KOPT-K1 (cell line): ENCODE results near the gene RACGAP1.

Experiments
- H3K27ac ChIP-seq: fragments of 200-600 bp; sonication (generic); 2 replicates; pipeline ENCODE4 v1.5.1; 2016; ENCODE audit warnings: antibody characterized with exemption, mild to moderate bottlenecking, low read depth, low read length; ENCODE audit not compliant: poor library complexity, severe bottlenecking
- H3K36me3 ChIP-seq: fragments of 200-600 bp; sonication (generic); 2 replicates; pipeline ENCODE4 v1.5.1; 2017; ENCODE audit warnings: antibody characterized with exemption, mild to moderate bottlenecking, low read length, moderate library complexity; ENCODE audit not compliant: insufficient read depth
- H3K9me3 ChIP-seq: fragments of 200-600 bp; sonication (generic); 2 replicates; pipeline ENCODE4 v1.5.1; 2017; ENCODE audit warnings: antibody characterized with exemption, low read length, mild to moderate bottlenecking; ENCODE audit not compliant: insufficient read depth, poor library complexity, severe bottlenecking

Gene RACGAP1

DNA sequence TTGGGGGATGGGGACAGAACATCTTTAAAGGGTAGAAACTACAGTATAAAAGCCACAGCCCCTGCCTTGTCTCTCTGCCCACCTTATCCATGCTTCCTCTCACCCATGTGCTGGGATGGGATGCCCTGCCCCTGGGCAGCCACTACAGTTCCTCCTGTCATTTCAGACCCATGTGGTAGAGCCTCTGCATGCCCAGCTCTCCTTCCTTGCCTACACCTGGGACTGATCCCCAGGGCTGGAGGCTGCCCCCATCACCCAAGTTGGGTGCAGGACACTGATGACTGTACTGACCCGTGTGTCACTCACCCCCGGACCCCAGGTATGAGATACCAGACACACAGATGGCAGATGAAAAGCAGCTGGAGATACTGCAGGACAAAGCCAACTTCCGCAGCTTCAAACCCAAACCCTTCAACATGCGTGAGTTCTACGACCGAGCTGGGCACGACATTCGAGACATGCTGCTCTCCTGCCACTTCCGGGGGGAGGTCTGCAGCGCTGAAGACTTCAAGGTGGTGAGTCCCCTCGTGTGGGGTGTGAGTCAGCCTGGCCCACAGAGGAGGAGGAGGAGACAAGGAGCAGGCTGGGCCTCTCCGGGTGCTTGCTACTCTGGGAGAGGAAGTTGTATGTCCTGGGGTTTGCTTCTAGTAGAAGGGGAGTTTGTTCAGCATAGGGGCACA, 34.3 kb upstream of the RACGAP1 start:
- peaks cover 12% of the 10 kb centered on the region; the same call in 1 of the 2 replicates for H3K36me3 ChIP-seq
- H3K27ac ChIP-seq, result peak overlapping the region; percentile 66
- H3K9me3 ChIP-seq, result no peaks in the 10 kb centered on the region

DNA sequence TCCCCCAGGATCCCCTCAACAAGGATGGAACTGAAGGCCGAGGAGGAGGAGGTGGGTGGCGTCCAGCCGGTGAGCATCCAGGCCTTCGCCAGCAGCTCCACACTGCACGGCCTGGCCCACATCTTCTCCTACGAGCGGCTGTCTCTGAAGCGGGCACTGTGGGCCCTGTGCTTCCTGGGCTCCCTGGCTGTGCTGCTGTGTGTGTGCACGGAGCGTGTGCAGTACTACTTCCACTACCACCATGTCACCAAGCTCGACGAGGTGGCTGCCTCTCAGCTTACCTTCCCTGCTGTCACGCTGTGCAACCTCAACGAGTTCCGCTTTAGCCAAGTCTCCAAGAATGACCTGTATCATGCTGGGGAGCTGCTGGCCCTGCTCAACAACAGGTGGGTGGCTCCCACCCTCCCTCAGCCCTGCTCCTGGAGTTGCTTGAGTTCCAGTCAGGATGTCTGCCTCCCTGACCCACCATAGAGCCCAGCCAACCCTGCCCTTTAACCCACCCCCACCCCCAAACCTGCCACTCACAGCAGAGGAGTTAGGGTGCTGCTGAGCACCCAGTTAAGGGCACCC, 33.5 kb upstream of the RACGAP1 start:
- no peaks in the 10 kb centered on the region for H3K9me3 ChIP-seq
- H3K36me3 ChIP-seq, result peaks cover 5% of the 10 kb centered on the region; the same call in 1 of the 2 replicates
- H3K27ac ChIP-seq, result peak overlapping the region; percentile 66

- Histone ChIP-seq H3K36me3 (no peaks in the 10 kb centered on the region), H3K27ac (peak overlapping the region; percentile 66), H3K9me3 (no peaks in the 10 kb centered on the region)
Measured at GRCh38 chr12:50057896-50058670, 32.8 kb upstream of the RACGAP1 start.

DNA sequence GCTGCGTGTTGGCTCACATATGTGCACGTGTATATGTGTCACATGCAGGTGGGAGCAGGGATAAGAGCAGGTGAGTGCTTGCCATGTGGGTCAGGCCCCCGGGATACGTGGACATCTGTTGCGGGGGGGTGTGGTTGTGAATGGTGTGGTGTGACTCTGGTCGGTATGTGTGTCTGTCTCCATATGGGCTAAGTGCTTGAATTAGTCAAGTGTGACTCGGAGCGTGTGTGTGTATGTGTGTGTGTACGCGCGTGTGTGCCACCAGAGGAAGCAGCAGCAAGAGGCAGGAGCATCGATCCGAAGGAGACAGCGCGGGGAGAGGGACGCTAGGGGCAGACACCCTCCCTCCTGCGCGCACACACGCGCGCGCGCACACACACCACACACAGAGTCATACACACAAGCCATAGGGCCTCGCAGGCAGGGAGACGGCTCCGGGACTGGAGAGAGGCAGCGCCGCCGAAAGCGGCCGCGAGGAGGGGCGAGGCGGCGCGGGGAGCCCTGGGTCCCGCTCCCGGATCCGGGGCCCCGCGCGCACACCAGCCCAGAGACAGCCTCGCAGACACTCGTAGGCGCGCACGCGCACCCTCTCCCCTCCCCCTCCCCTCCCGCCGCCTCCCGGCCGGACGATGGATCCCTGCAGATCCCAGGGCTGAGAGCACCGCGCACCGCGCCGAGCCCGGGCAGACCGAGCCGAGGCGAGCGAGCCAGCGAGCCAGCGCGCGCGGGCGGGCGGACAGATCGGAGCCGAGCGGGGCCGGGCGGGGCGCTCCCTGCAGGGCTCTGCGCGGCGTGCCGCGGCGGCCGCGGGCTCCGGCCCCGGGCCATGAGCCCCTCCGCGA, 31.9 kb upstream of the RACGAP1 start, which contains the start of gene ASIC1:
Gene ASIC1, plus strand, starts transcription at position 597 of the 842 bp plus-strand sequence. CDS start 1,171 bp downstream, outside the sequence.
- Histone ChIP-seq H3K9me3 (no peaks in the 10 kb centered on the region), H3K27ac (peak within 1 kb of the TSS; percentile 66), H3K36me3 (no peaks in the 10 kb centered on the region)

- Histone ChIP-seq H3K9me3 (no peaks in the 10 kb centered on the region), H3K27ac (peak overlapping the region; percentile 66), H3K36me3 (no peaks in the 10 kb centered on the region)
Measured at GRCh38 chr12:50056639-50056976, 31.3 kb upstream of the RACGAP1 start.

- H3K9me3 ChIP-seq, result no peaks in the 10 kb centered on the region
Measured at GRCh38 chr12:50055831-50056638, 30.7 kb upstream of the RACGAP1 start.

DNA sequence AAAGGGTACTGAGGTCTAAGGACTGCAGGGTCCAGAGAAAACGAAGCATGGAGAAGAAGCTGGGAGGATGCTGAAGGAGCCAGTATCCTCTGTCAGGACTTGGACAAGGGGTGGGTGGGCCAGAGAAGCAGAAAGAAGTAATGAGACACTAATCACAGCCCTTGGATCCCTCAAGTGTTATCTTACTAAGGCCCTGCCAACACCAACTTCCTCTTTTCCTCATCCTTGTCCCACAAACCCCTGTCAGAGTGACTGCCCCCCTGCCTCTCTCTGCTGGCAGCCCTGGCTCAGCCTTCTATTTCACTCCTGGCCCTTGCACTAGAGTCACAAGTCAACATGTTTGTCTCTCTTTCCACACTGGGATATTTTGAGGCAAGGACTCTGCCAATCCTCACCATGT, 28.3 kb upstream of the RACGAP1 start:
- Histone ChIP-seq H3K36me3 (no peaks in the 10 kb centered on the region), H3K27ac (no peak overlapping the region)

More at GRCh38 chr12:50055831-50056638, 30.7 kb upstream of the RACGAP1 start:
- H3K27ac ChIP-seq, result no peak overlapping the region
- H3K36me3 ChIP-seq, result no peaks in the 10 kb centered on the region

DNA sequence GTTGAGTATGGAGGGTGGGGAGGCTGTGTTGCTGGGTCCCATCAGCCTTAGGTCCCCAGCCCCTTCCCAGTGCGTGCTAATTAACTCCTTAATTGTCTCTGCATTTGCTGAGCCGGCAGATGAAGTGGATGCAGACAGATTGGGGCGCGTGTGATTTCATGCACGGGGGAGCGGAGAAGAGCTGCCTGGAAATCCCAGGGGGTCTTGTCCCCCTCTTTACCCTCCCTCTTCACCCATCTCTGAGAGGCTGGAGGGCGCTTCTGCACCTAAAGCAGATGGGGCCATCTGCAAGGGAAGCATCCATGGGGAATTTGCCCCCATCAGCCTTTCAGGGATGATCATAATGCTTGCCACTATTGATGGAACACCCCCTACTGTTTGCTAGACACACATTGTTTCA, 27.7 kb upstream of the RACGAP1 start:
- no peaks in the 10 kb centered on the region for H3K9me3 ChIP-seq
- no peaks in the 10 kb centered on the region for H3K36me3 ChIP-seq
- no peak overlapping the region for H3K27ac ChIP-seq

More for the DNA sequence above, 28.3 kb upstream of the RACGAP1 start:
- H3K9me3 ChIP-seq, result no peaks in the 10 kb centered on the region

- no peaks in the 10 kb centered on the region for H3K9me3 ChIP-seq
- H3K36me3 ChIP-seq, result no peaks in the 10 kb centered on the region
Measured at GRCh38 chr12:50052544-50052943, 27.2 kb upstream of the RACGAP1 start.

DNA sequence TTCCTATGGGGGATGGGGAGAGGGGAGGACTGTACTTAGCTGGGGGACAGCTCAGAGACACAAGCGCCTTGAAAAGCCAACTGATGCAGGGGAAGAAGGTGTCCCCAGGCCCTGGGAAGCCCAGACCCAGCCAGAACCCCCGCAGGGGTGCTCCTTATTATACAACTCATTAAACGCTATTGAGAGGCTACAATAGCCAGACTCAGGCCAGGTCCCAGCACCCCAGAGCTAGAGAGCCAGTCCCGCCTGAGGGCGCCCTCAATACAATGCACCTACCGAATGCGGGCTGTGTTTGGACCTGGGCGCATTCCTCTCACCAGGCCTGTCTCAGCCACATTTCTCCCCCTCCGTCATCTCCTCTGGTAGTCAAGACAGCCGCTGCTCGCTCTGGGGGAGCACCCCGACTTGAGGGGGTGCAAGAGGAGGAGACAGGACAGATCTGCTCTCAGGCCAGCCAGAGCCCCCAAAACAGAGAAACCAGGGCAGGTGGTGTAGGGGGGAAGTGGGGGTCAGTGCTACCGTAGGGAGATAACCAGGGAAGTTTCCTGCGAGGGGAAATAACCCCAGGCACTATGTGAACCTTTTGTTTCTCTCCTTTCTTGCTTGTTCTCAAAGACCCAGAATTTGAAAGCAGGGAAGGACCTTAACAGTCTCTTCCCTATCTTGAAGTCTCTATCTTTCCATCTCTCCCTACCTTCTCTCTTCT, 26.0 kb upstream of the RACGAP1 start:
- Histone ChIP-seq H3K9me3 (no peaks in the 10 kb centered on the region), H3K36me3 (no peaks in the 10 kb centered on the region), H3K27ac (no peak overlapping the region)

More at GRCh38 chr12:50052544-50052943, 27.2 kb upstream of the RACGAP1 start:
- no peak overlapping the region for H3K27ac ChIP-seq

GRCh38 chr12:50050410-50051098, 25.3 kb upstream of the RACGAP1 start:
- Histone ChIP-seq H3K27ac (no peak overlapping the region), H3K36me3 (no peaks in the 10 kb centered on the region)

DNA sequence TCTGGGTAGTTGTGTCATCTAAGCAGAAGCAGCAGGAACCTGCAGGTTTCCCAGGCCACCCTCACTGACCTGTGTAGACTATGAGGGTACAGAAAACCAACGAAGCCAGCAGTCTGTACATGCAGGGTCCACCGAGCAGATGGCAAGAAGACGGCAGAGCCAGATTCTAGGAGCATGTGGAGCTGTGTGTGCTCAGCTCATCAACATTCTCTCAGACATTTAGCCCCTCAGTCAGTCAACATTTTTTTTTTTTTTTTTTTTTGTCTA, 24.8 kb upstream of the RACGAP1 start:
- no peak overlapping the region for H3K27ac ChIP-seq
- no peaks in the 10 kb centered on the region for H3K9me3 ChIP-seq
- no peaks in the 10 kb centered on the region for H3K36me3 ChIP-seq

More at GRCh38 chr12:50050410-50051098, 25.3 kb upstream of the RACGAP1 start:
- H3K9me3 ChIP-seq, result no peaks in the 10 kb centered on the region
